Mesendoderm (in vitro differentiated cells): ENCODE measurements around the gene FRMPD4.

Source experiments
- DNase-seq: peaks from one replicate; pipeline ENCODE4 v3.0.0; 2013
- H2AK5ac ChIP-seq: 2 replicates; pipeline ENCODE4 v1.6.1; 2013; ENCODE audit warnings: low read length, inconsistent platforms
- H2BK120ac ChIP-seq: 2 replicates; pipeline ENCODE4 v1.6.1; 2013; ENCODE audit warnings: low read depth, mild to moderate bottlenecking, low read length, moderate library complexity, mixed read lengths
- H2BK15ac ChIP-seq: replicated peaks from 2 replicates; pipeline ENCODE4 v1.6.1; 2013; ENCODE audit warnings: low read depth, mild to moderate bottlenecking, moderate library complexity
- H2BK5ac ChIP-seq: 2 replicates; pipeline ENCODE4 v1.6.1; 2013; ENCODE audit warnings: low read length, inconsistent platforms
- H3K18ac ChIP-seq: 2 replicates; pipeline ENCODE4 v1.6.1; 2013; ENCODE audit warnings: mild to moderate bottlenecking, low read length, mixed read lengths
- H3K23ac ChIP-seq: one replicate; pipeline ENCODE4 v1.6.1; 2013; ENCODE audit warnings: low read length
- H3K27ac ChIP-seq: 2 replicates; pipeline ENCODE4 v1.5.1; 2013; ENCODE audit warnings: low read depth, mild to moderate bottlenecking, inconsistent platforms, low read length, moderate library complexity
- H3K27me3 ChIP-seq: 2 replicates; pipeline ENCODE4 v1.6.1; 2013; ENCODE audit warnings: low read length, control low read depth, mild to moderate bottlenecking, inconsistent platforms; ENCODE audit not compliant: insufficient read depth, poor library complexity
- H3K36me3 ChIP-seq: 2 replicates; pipeline ENCODE4 v1.6.1; 2013; ENCODE audit warnings: low read length, inconsistent platforms; ENCODE audit not compliant: control insufficient read depth, insufficient read depth
- H3K4ac ChIP-seq: one replicate; pipeline ENCODE4 v1.6.1; 2013; ENCODE audit warnings: low read depth, mild to moderate bottlenecking, low read length, moderate library complexity
- H3K4me1 ChIP-seq: 2 replicates; pipeline ENCODE4 v1.6.1; 2013; ENCODE audit warnings: low read depth, low read length, inconsistent platforms; ENCODE audit not compliant: control insufficient read depth
- H3K4me2 ChIP-seq: 2 replicates; pipeline ENCODE4 v1.6.1; 2013; ENCODE audit warnings: low read length
- H3K4me3 ChIP-seq: 2 replicates; pipeline ENCODE4 v1.5.1; 2013; ENCODE audit warnings: mild to moderate bottlenecking, low read length
- H3K56ac ChIP-seq: one replicate; pipeline ENCODE4 v1.6.1; 2013; ENCODE audit warnings: low read length
- H3K79me1 ChIP-seq: 2 replicates; pipeline ENCODE4 v1.6.1; 2013; ENCODE audit warnings: low read length, inconsistent platforms
- H3K79me2 ChIP-seq: 2 replicates; pipeline ENCODE4 v1.6.1; 2013; ENCODE audit warnings: mild to moderate bottlenecking, low read length; ENCODE audit not compliant: control insufficient read depth, insufficient read depth
- H3K9ac ChIP-seq: 2 replicates; pipeline ENCODE4 v1.6.1; 2013; ENCODE audit warnings: low read length, inconsistent platforms
- H4K5ac ChIP-seq: one replicate; pipeline ENCODE4 v1.6.1; 2013; ENCODE audit warnings: low read length
- H4K8ac ChIP-seq: one replicate; pipeline ENCODE4 v1.6.1; 2013; ENCODE audit warnings: low read depth, mild to moderate bottlenecking, control low read depth, low read length, moderate library complexity
- WGBS: extraction: QIAGEN DNeasy Blood & Tissue Kit; methylation state at CpG from one replicate; pipeline ENCODE4 v1.1.7; 2013; ENCODE audit warnings: low lambda C conversion rate, missing lambda C conversion rate; ENCODE audit not compliant: insufficient coverage; ENCODE audit errors: extremely low coverage; 5-methylcytosine and 5-hydroxymethylcytosine counted together

FRMPD4 gene

DNA sequence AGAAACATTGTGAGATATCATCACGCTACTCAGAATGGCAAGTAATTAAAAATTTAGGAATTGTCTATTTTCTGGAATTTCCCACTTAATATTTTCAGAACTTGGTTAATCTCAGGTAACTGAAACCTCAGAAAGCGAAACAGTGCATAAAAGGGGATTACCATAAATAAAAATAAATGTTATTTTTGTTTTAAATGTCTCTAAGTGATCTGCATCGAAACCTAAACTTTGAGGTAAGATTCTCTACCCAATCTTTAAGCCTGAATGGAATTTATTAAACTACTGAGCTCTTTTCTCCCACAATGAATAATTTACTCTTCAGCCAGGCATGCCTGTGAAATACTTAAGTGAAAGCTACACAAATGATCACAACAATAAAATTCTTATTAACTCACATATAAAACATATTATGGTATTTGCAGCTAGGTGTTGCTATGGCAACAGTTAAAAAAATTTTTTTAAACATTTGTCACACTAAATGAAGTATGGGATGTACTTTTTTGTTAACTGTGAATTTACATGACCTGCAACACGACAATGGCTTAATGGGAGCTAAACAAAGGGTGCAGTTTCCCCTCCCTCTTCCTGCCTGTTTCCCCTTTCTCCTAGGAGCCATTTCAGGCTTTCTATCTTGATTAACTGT lies 432.7 kb downstream of the FRMPD4 start:
- no CpG with 5 or more reads among the region's 4 CpGs for WGBS
- H3K4ac ChIP-seq, result no peak overlapping the region
- H2BK5ac ChIP-seq, result no peak overlapping the region
- no peaks in the 10 kb centered on the region for H3K79me2 ChIP-seq
- H3K23ac ChIP-seq, result no peak overlapping the region
- no peak for DNase-seq
- no peaks in the 10 kb centered on the region for H3K4me1 ChIP-seq
- H4K5ac ChIP-seq, result no peak overlapping the region
- H3K4me2 ChIP-seq, result no peak overlapping the region
- no peak overlapping the region for H3K9ac ChIP-seq
- H3K79me1 ChIP-seq, result no peaks in the 10 kb centered on the region
- H2AK5ac ChIP-seq, result no peak overlapping the region
- no peak overlapping the region for H3K27ac ChIP-seq
- no peak overlapping the region for H3K56ac ChIP-seq
- no peaks in the 10 kb centered on the region for H3K27me3 ChIP-seq
- H4K8ac ChIP-seq, result no peak overlapping the region
- no peak overlapping the region for H2BK15ac ChIP-seq
- no peak overlapping the region for H3K4me3 ChIP-seq
- H2BK120ac ChIP-seq, result no peak overlapping the region
- H3K36me3 ChIP-seq, result no peaks in the 10 kb centered on the region
- no peak overlapping the region for H3K18ac ChIP-seq

DNA sequence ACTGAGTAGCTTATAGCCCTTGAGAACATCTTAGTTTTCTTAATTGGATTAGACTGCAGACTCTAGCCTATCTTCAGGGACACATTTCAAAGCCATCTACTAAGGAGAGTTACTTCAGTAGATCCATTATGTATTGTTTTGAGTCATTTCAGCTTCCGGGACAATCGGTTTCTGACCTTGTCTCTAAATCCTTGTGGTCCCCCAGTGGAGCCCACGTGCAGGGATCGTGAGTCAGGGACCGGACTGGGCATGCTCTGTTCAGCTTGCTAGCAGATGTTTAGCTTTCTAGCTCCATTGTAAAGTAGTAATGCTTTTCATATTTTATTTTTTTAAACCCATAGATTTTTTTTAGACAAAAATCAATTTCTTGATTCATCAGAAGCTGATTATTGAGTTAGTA lies 441.0 kb downstream of the FRMPD4 start:
- Histone ChIP-seq H3K27ac (no peak overlapping the region), H3K23ac (no peak overlapping the region), H3K36me3 (no peaks in the 10 kb centered on the region), H3K27me3 (no peaks in the 10 kb centered on the region), H3K79me1 (no peaks in the 10 kb centered on the region), H4K5ac (no peak overlapping the region), H3K4me2 (no peak overlapping the region), H3K4ac (no peak overlapping the region), H4K8ac (no peak overlapping the region), H3K18ac (no peak overlapping the region), H2BK120ac (no peak overlapping the region), H3K79me2 (no peaks in the 10 kb centered on the region), H3K4me1 (no peaks in the 10 kb centered on the region), H2AK5ac (no peak overlapping the region), H2BK15ac (no peak overlapping the region), H3K56ac (no peak overlapping the region), H3K4me3 (no peak overlapping the region), H2BK5ac (no peak overlapping the region), H3K9ac (no peak overlapping the region)
- no peak for DNase-seq
- no CpG with 5 or more reads among the region's 5 CpGs for WGBS

DNA sequence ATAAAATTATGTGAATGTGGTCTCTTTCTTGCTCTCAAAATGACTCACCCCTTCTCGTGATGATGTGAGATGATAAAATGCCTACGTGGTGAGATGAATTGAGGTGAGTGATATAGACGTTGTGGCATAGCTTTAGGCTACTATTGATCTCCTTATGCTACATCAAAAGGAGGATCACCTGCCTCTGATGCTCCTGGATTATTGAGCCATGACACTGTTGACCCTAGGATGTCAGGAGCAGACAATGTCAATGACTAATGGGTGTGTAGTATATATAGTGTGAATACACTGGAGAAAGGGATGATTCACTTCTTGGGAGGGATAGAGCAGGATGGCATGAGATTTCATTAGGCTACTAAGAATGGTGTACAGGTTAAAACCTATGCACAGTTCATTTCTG lies 442.3 kb downstream of the FRMPD4 start:
- Histone ChIP-seq H3K4ac (no peak overlapping the region), H2AK5ac (no peak overlapping the region), H4K5ac (no peak overlapping the region), H4K8ac (no peak overlapping the region), H3K56ac (no peak overlapping the region), H3K9ac (no peak overlapping the region), H3K4me3 (no peak overlapping the region), H3K18ac (no peak overlapping the region), H3K79me2 (no peaks in the 10 kb centered on the region), H3K4me1 (no peaks in the 10 kb centered on the region), H3K4me2 (no peak overlapping the region), H2BK5ac (no peak overlapping the region), H3K27ac (no peak overlapping the region), H2BK120ac (no peak overlapping the region), H3K23ac (no peak overlapping the region), H3K79me1 (no peaks in the 10 kb centered on the region), H2BK15ac (no peak overlapping the region), H3K27me3 (no peaks in the 10 kb centered on the region), H3K36me3 (no peaks in the 10 kb centered on the region)
- DNase-seq, result no peak
- WGBS, result no CpG with 5 or more reads among the region's 3 CpGs

DNA sequence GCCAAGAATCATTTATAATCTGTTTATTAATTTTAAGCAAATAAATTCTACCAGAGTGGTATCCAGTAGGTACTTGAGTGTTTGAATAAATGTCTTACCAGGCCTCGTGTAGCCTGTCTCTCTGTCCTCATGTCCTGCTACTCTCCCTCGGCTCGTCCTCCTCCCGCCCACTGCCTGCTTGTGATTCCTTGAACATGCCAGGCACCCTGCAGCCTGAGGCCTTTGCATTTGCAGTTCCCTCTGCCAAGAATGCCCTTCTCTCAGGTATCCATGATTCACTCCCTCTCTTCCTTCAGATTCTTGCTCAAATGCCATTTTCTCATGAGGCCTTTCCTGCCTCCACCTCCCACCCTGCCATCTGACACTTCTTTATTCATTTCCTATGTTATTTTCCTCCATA lies 443.3 kb downstream of the FRMPD4 start:
- Histone ChIP-seq H3K23ac (no peak overlapping the region), H3K79me1 (no peaks in the 10 kb centered on the region), H3K27me3 (no peaks in the 10 kb centered on the region), H3K36me3 (no peaks in the 10 kb centered on the region), H3K4me1 (no peaks in the 10 kb centered on the region), H3K9ac (no peak overlapping the region), H2AK5ac (no peak overlapping the region), H2BK120ac (no peak overlapping the region), H3K79me2 (no peaks in the 10 kb centered on the region), H3K4me3 (no peak overlapping the region), H3K27ac (no peak overlapping the region), H3K4ac (no peak overlapping the region), H4K5ac (no peak overlapping the region), H2BK15ac (no peak overlapping the region), H2BK5ac (no peak overlapping the region), H3K56ac (no peak overlapping the region), H4K8ac (no peak overlapping the region), H3K4me2 (no peak overlapping the region), H3K18ac (no peak overlapping the region)
- DNase-seq, result peak; percentile 3
- no CpG with 5 or more reads among the region's 4 CpGs for WGBS

DNA sequence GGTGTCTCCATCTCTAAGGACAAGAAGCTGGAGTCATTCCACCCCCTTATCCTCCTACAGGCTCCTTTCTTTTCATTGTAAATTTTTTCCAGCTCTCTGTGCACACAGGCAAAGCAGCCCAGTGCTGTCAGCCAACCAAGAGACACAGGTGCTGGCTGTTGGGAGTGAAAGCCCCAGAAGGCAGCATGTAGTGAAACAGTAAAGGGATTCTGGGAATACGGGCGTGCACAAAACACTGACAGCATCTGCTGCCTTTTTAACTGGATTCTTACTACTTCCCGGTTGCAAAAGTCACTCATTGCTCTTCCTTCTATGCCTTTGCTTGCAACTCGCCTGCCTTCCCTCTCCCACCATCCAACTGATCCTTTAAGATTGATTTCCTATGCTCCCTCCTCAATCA lies 444.4 kb downstream of the FRMPD4 start:
- Histone ChIP-seq H2BK5ac (no peak overlapping the region), H4K8ac (no peak overlapping the region), H3K56ac (no peak overlapping the region), H3K4me3 (no peak overlapping the region), H3K4me1 (no peaks in the 10 kb centered on the region), H3K79me1 (no peaks in the 10 kb centered on the region), H2AK5ac (no peak overlapping the region), H3K4ac (no peak overlapping the region), H3K27ac (no peak overlapping the region), H2BK120ac (no peak overlapping the region), H4K5ac (no peak overlapping the region), H3K27me3 (no peaks in the 10 kb centered on the region), H3K9ac (no peak overlapping the region), H2BK15ac (no peak overlapping the region), H3K18ac (no peak overlapping the region), H3K79me2 (no peaks in the 10 kb centered on the region), H3K4me2 (no peak overlapping the region), H3K36me3 (no peaks in the 10 kb centered on the region), H3K23ac (no peak overlapping the region)
- no CpG with 5 or more reads among the region's 4 CpGs for WGBS
- DNase-seq, result no peak

DNA sequence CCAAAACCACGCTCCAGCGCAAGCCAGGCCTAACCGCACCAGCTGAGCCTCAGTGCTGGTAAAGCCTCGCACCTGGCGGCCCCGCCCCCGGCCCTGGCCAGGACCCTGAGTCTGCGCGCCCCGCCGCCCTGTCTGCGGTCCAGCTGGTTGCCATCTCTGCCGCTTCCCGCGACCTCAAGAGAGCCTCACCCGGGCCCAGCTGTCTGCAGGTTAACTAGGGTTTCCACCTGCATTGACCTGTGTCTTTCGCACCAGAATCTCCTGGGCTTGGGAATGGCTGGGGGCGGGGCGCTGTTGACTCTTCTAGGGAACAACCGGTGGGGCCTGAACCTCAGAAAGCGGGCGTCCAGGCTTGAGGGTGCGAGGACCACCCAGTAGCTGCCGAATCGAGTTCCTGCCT lies 445.3 kb downstream of the FRMPD4 start:
- no peak overlapping the region for H2AK5ac ChIP-seq
- no peak overlapping the region for H2BK5ac ChIP-seq
- H4K8ac ChIP-seq, result no peak overlapping the region
- no peak overlapping the region for H4K5ac ChIP-seq
- no peak overlapping the region for H3K4me2 ChIP-seq
- H3K36me3 ChIP-seq, result no peaks in the 10 kb centered on the region
- H3K4me1 ChIP-seq, result no peaks in the 10 kb centered on the region
- H3K18ac ChIP-seq, result no peak overlapping the region
- H3K23ac ChIP-seq, result no peak overlapping the region
- H3K9ac ChIP-seq, result no peak overlapping the region
- no CpG with 5 or more reads among the region's 25 CpGs for WGBS
- H3K4ac ChIP-seq, result no peak overlapping the region
- no peak overlapping the region for H2BK15ac ChIP-seq
- H3K56ac ChIP-seq, result no peak overlapping the region
- no peak overlapping the region for H3K4me3 ChIP-seq
- no peaks in the 10 kb centered on the region for H3K27me3 ChIP-seq
- no peaks in the 10 kb centered on the region for H3K79me1 ChIP-seq
- H3K27ac ChIP-seq, result no peak overlapping the region
- DNase-seq, result no peak
- no peak overlapping the region for H2BK120ac ChIP-seq
- H3K79me2 ChIP-seq, result no peaks in the 10 kb centered on the region
